Neural progenitor cell (in vitro differentiated cells): Measurements from ENCODE around the gene MATR3. TPM values are rescaled to one million over a fixed set of nuclear protein-coding genes. Genes with fewer than 3 reads are reported as not detected.

ENCODE experiments used
- DNase-seq: peaks from one replicate; pipeline ENCODE4 v3.0.0-alpha.2; 2016; ENCODE audit warnings: low spot score
- H2AFZ ChIP-seq: fragments of 200-600 bp; sonication (generic); replicated peaks from 2 replicates; pipeline ENCODE4 v1.6.1; 2016; ENCODE audit warnings: antibody characterized with exemption
- H3F3A ChIP-seq: fragments of 200-600 bp; sonication (generic); 2 replicates; pipeline ENCODE4 v1.6.1; 2016; ENCODE audit warnings: antibody characterized with exemption, low read depth
- H3K27ac ChIP-seq: fragments of 200-600 bp; sonication (generic); 2 replicates; pipeline ENCODE4 v1.5.1; 2016; ENCODE audit warnings: mild to moderate bottlenecking
- H3K27me3 ChIP-seq: fragments of 200-600 bp; sonication (generic); 2 replicates; pipeline ENCODE4 v1.6.1; 2016; ENCODE audit warnings: mild to moderate bottlenecking, moderate library complexity
- H3K36me3 ChIP-seq: fragments of 200-600 bp; sonication (generic); 2 replicates; pipeline ENCODE4 v1.5.1; 2016
- H3K4me1 ChIP-seq: fragments of 200-600 bp; sonication (generic); 2 replicates; pipeline ENCODE4 v1.6.1; 2016; ENCODE audit warnings: mixed run types
- H3K4me2 ChIP-seq: fragments of 200-600 bp; sonication (generic); 2 replicates; pipeline ENCODE4 v1.6.1; 2016
- H3K4me3 ChIP-seq: fragments of 200-600 bp; sonication (generic); 2 replicates; pipeline ENCODE4 v1.5.1; 2016
- H3K79me2 ChIP-seq: fragments of 200-600 bp; sonication (generic); 2 replicates; pipeline ENCODE4 v1.6.1; 2016; ENCODE audit warnings: low read depth
- H3K9ac ChIP-seq: fragments of 200-600 bp; sonication (generic); 2 replicates; pipeline ENCODE4 v1.6.1; 2016
- H3K9me3 ChIP-seq: fragments of 200-600 bp; sonication (generic); 2 replicates; pipeline ENCODE4 v1.5.1; 2016; ENCODE audit warnings: low read depth
- H4K20me1 ChIP-seq: fragments of 200-600 bp; sonication (generic); 2 replicates; pipeline ENCODE4 v1.6.1; 2016; ENCODE audit warnings: low read depth
- H3K27ac Mint-ChIP-seq: 3 replicates; pipeline ENCODE4 v1.8.0; 2021; ENCODE audit warnings: mixed read lengths
- H3K27me3 Mint-ChIP-seq: 2 replicates; pipeline ENCODE4 v1.8.0; 2022; ENCODE audit warnings: low read depth, mild to moderate bottlenecking, inconsistent platforms, moderate library complexity, mixed read lengths; ENCODE audit not compliant: insufficient read depth
- H3K36me3 Mint-ChIP-seq: 3 replicates; pipeline ENCODE4 v1.8.0; 2021; ENCODE audit warnings: mixed read lengths
- H3K4me1 Mint-ChIP-seq: 3 replicates; pipeline ENCODE4 v1.8.0; 2021; ENCODE audit warnings: mixed read lengths
- H3K4me3 Mint-ChIP-seq: 3 replicates; pipeline ENCODE4 v1.8.0; 2021; ENCODE audit warnings: mild to moderate bottlenecking, moderate library complexity, mixed read lengths
- H3K9me3 Mint-ChIP-seq: 3 replicates; pipeline ENCODE4 v1.8.0; 2020; ENCODE audit warnings: mixed read lengths
- CTCF ChIP-seq: fragments of 200-600 bp; sonication (generic); IDR thresholded peaks from 2 replicates; pipeline ENCODE4 v1.5.1; 2017; ENCODE audit warnings: antibody characterized with exemption, mild to moderate bottlenecking
- EZH2 ChIP-seq: fragments of 200-600 bp; sonication (generic); IDR thresholded peaks from 2 replicates; pipeline ENCODE4 v1.6.1; 2017; ENCODE audit warnings: antibody characterized with exemption, mild to moderate bottlenecking, moderate library complexity
- EZH2phosphoT487 ChIP-seq: fragments of 200-600 bp; sonication (generic); IDR thresholded peaks from 2 replicates; pipeline ENCODE4 v1.6.1; 2017; ENCODE audit warnings: antibody characterized with exemption
- total RNA-seq: library from RNA; depleted of rRNA; stranded (reverse); fragments of >200 nt; gene quantifications from 2 replicates; pipeline ENCODE4 v1.2.3, GENCODE V29; 2015; ENCODE audit warnings: low replicate concordance

The MATR3 gene
- total RNA-seq, 1 donor from 2014 or later: 1,185 TPM

- peaks cover 21% of the 10 kb centered on the region for H3K36me3 Mint-ChIP-seq
- no peaks in the 10 kb centered on the region for H3K9me3 ChIP-seq
- DNase-seq: no peak
- TF ChIP-seq EZH2: no peak
- no peak for TF ChIP-seq CTCF
- no peak for TF ChIP-seq EZH2phosphoT487
- peaks cover 77% of the 10 kb centered on the region for H3F3A ChIP-seq
- no peaks in the 10 kb centered on the region for H3K4me1 Mint-ChIP-seq
- peaks cover 61% of the 10 kb centered on the region for H4K20me1 ChIP-seq
- H3K27ac Mint-ChIP-seq: no peak overlapping the region
- H3K9ac ChIP-seq: no peak overlapping the region
- H3K4me1 ChIP-seq: peaks cover 9% of the 10 kb centered on the region
- H3K27me3 Mint-ChIP-seq: no peaks in the 10 kb centered on the region
- H3K9me3 Mint-ChIP-seq: no peaks in the 10 kb centered on the region
- no peak overlapping the region for H3K27ac ChIP-seq
- peaks cover 32% of the 10 kb centered on the region for H3K36me3 ChIP-seq
- H3K4me3 Mint-ChIP-seq: no peak overlapping the region
- no peak overlapping the region for H3K4me3 ChIP-seq
- H3K27me3 ChIP-seq: no peaks in the 10 kb centered on the region
- H3K4me2 ChIP-seq: no peak overlapping the region
- peaks cover 53% of the 10 kb centered on the region for H3K79me2 ChIP-seq
- H2AFZ ChIP-seq: no peak overlapping the region
These were observed 10.0 kb upstream of the MATR3 start for GRCh38 chr5:139283252-139284166.

GRCh38 chr5:139284295-139284694, 9.2 kb upstream of the MATR3 start:
- Mint-ChIP-seq H3K4me1 (no peaks in the 10 kb centered on the region), H3K27ac (no peak overlapping the region), H3K9me3 (no peaks in the 10 kb centered on the region), H3K36me3 (peaks cover 20% of the 10 kb centered on the region), H3K4me3 (no peak overlapping the region), H3K27me3 (peaks cover 2% of the 10 kb centered on the region)
- Histone ChIP-seq H3K9ac (no peak overlapping the region), H3K4me3 (no peak overlapping the region), H3K27me3 (no peaks in the 10 kb centered on the region), H3K27ac (no peak overlapping the region), H3K4me1 (peaks cover 9% of the 10 kb centered on the region), H3K79me2 (peaks cover 45% of the 10 kb centered on the region), H3F3A (peaks cover 77% of the 10 kb centered on the region), H4K20me1 (peaks cover 53% of the 10 kb centered on the region), H3K9me3 (no peaks in the 10 kb centered on the region), H2AFZ (no peak overlapping the region), H3K4me2 (no peak overlapping the region), H3K36me3 (peaks cover 32% of the 10 kb centered on the region)
- TF ChIP-seq CTCF: no peak
- no peak for TF ChIP-seq EZH2phosphoT487
- TF ChIP-seq EZH2: no peak
- DNase-seq: no peak

GRCh38 chr5:139285651-139286392, 7.7 kb upstream of the MATR3 start:
- no peak for DNase-seq
- H3K27me3 Mint-ChIP-seq: peaks cover 2% of the 10 kb centered on the region
- peaks cover 70% of the 10 kb centered on the region for H3F3A ChIP-seq
- no peak overlapping the region for H3K4me2 ChIP-seq
- peaks cover 39% of the 10 kb centered on the region for H4K20me1 ChIP-seq
- no peak overlapping the region for H3K27ac ChIP-seq
- H3K4me1 ChIP-seq: peaks cover 9% of the 10 kb centered on the region
- H3K27ac Mint-ChIP-seq: no peak overlapping the region
- H3K36me3 Mint-ChIP-seq: peaks cover 21% of the 10 kb centered on the region
- peaks cover 31% of the 10 kb centered on the region for H3K79me2 ChIP-seq
- H3K9me3 ChIP-seq: no peaks in the 10 kb centered on the region
- peaks cover 32% of the 10 kb centered on the region for H3K36me3 ChIP-seq
- H3K4me3 Mint-ChIP-seq: no peak overlapping the region
- H3K9ac ChIP-seq: no peak overlapping the region
- TF ChIP-seq CTCF (no peak), EZH2phosphoT487 (no peak), EZH2 (no peak)
- H3K4me3 ChIP-seq: no peak overlapping the region
- H3K9me3 Mint-ChIP-seq: no peaks in the 10 kb centered on the region
- no peaks in the 10 kb centered on the region for H3K4me1 Mint-ChIP-seq
- no peaks in the 10 kb centered on the region for H3K27me3 ChIP-seq
- H2AFZ ChIP-seq: no peak overlapping the region
